Measurements from ENCODE around the gene ELK1.

ELK1 gene

GRCh38 chrX:47623540-47624027 is 26.8 kb downstream of the ELK1 start:
- no peak for TF ChIP-seq CTCF (IDR thresholded peaks at IDR 0.05; ENCODE audit: control extremely low read depth, extremely low read depth, low read depth, missing control alignments)
- no peak for DNase-seq (ENCODE audit: extremely low spot score)
- CTCF ChIA-PET = interaction anchor here (0.9 to 1.4 kb wide), 2 partner anchors 10 to 21 kb away, joined by 3 to 6 read pairs; no protein-coding TSS in a partner anchor
- POLR2A ChIA-PET = no interaction called here

GRCh38 chrX:47621851-47622250 is 28.5 kb downstream of the ELK1 start:
- CTCF ChIA-PET = no interaction called here
- POLR2A ChIA-PET = no interaction called here
- DNase-seq (ENCODE audit: extremely low spot score) = no peak
- no peak for TF ChIP-seq CTCF (IDR thresholded peaks at IDR 0.05; ENCODE audit: control extremely low read depth, extremely low read depth, low read depth, missing control alignments)

GRCh38 chrX:47620303-47620685 is 30.1 kb downstream of the ELK1 start:
- no peak for TF ChIP-seq CTCF (IDR thresholded peaks at IDR 0.05; ENCODE audit: control extremely low read depth, extremely low read depth, low read depth, missing control alignments)
- POLR2A ChIA-PET = no interaction called here
- CTCF ChIA-PET = no interaction called here
- no peak for DNase-seq (ENCODE audit: extremely low spot score)

GRCh38 chrX:47619486-47620302 is 30.7 kb downstream of the ELK1 start, which contains the start of gene SYN1:
Gene SYN1 (minus strand): TSS chrX:47619857. CDS start chrX:47619728, 129 bp downstream.
- ChIA-PET POLR2A (no interaction called here), CTCF (interaction anchor here (1.4 kb wide), 1 partner anchor 29 kb away, joined by 3 read pairs; no protein-coding TSS in a partner anchor)
- TF ChIP-seq CTCF (IDR thresholded peaks at IDR 0.05; ENCODE audit: control extremely low read depth, extremely low read depth, low read depth, missing control alignments) = peak; percentile 32
- DNase-seq (ENCODE audit: extremely low spot score) = peak; percentile 90

GRCh38 chrX:47618923-47619485 is 31.4 kb downstream of the ELK1 start:
- ChIA-PET CTCF (interaction anchor here (1.4 kb wide), 1 partner anchor 28 kb away, joined by 3 read pairs; no protein-coding TSS in a partner anchor), POLR2A (no interaction called here)
- TF ChIP-seq CTCF (IDR thresholded peaks at IDR 0.05; ENCODE audit: control extremely low read depth, extremely low read depth, low read depth, missing control alignments) = no peak
- no peak for DNase-seq (ENCODE audit: extremely low spot score)

- ChIA-PET POLR2A (no interaction called here), CTCF (interaction anchor here (1.6 kb wide), 1 partner anchor 9 kb away, joined by 6 read pairs; no protein-coding TSS in a partner anchor)
- DNase-seq (ENCODE audit: extremely low spot score) = no peak
- no peak for TF ChIP-seq CTCF (IDR thresholded peaks at IDR 0.05; ENCODE audit: control extremely low read depth, extremely low read depth, low read depth, missing control alignments)
Observed at GRCh38 chrX:47614618-47615017, 35.7 kb downstream of the ELK1 start.
